RWPE2 (cell line): Measurements from ENCODE around the gene SEPTIN5.

Experiments
- ATAC-seq: fragments of 200-7000 bp; cut with Tn5 transposase; 3 replicates; pipeline ENCODE4 v1.9.1; 2021; ENCODE audit warnings: low read depth
- DNase-seq: peaks from one replicate; pipeline ENCODE4 v3.0.0-alpha.2; 2020; ENCODE audit warnings: low spot score
- H3K27ac ChIP-seq: fragments of 450-650 bp; 2 replicates; pipeline ENCODE4 v1.5.1; 2017; ENCODE audit warnings: mild to moderate bottlenecking; ENCODE audit not compliant: poor library complexity, severe bottlenecking
- H3K27me3 ChIP-seq: fragments of 250-450 bp; sonication (Bioruptor Pico); 2 replicates; pipeline ENCODE4 v1.5.1; 2021; ENCODE audit warnings: mild to moderate bottlenecking, moderate library complexity; ENCODE audit not compliant: insufficient read depth, poor library complexity, severe bottlenecking
- H3K36me3 ChIP-seq: fragments of 250-450 bp; sonication (Bioruptor Pico); 2 replicates; pipeline ENCODE4 v1.5.1; 2020; ENCODE audit warnings: low read depth, mild to moderate bottlenecking, moderate library complexity
- H3K4me1 ChIP-seq: fragments of 250-450 bp; sonication (Bioruptor Pico); 2 replicates; pipeline ENCODE4 v1.5.1; 2021; ENCODE audit warnings: mild to moderate bottlenecking, moderate library complexity; ENCODE audit not compliant: insufficient read depth, poor library complexity, severe bottlenecking
- H3K4me3 ChIP-seq: fragments of 250-450 bp; sonication (Bioruptor Pico); 2 replicates; pipeline ENCODE4 v1.5.1; 2021; ENCODE audit warnings: mild to moderate bottlenecking, moderate library complexity; ENCODE audit not compliant: severe bottlenecking
- H3K9me3 ChIP-seq: fragments of 250-450 bp; sonication (Bioruptor Pico); 2 replicates; pipeline ENCODE4 v1.5.1; 2021; ENCODE audit warnings: mild to moderate bottlenecking, moderate library complexity; ENCODE audit not compliant: severe bottlenecking
- TF ChIP-seq, protein P1 (sequence below): fragments of 450-650 bp; IDR thresholded peaks from one replicate; pipeline ENCODE4 v1.5.1; 2017; ENCODE audit warnings: mild to moderate bottlenecking, moderate library complexity; ENCODE audit not compliant: poor library complexity, severe bottlenecking

The SEPTIN5 gene

DNA sequence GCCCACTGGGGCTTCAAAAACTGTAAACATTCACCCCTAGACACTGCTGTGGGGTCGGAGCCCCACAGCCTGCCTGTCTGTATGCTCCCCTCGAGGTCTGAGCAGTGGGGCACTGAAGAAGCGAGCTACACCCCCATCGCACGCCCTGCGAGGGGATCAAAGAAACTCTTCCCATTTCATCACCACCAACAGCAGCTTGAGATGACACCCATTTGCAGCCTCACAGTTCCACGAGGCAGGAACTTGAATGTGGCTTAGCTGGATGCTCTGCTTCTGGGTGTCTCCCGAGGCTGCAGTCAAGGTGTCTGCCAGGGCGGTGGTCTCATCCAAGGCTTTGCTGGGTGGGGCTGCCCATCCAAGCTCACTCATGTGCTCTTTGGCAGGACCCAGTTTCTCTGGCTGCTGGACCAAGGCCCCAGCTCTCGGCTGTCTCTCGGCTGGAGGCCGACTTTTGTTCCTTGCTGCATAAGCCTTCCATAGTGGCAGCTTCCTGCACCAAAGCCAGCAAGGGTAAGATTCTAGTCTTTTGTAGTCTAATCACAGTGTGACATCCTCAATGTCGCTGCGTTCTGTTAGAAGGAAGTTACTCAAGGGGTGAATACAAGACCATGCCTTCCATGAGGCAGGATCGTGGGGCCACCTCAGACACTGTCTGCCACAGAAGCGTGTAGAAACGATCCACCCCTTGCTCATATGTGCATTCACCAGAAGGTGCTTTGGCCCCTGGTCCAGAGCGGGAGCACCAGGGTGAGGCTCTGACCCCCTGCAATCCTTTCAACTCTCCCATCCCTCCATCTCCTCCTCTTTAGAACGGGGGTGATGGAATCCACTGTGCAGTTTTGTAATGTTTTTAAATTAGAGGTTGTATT is 46.2 kb upstream of the SEPTIN5 start:
- DNase-seq, result no peak

DNA sequence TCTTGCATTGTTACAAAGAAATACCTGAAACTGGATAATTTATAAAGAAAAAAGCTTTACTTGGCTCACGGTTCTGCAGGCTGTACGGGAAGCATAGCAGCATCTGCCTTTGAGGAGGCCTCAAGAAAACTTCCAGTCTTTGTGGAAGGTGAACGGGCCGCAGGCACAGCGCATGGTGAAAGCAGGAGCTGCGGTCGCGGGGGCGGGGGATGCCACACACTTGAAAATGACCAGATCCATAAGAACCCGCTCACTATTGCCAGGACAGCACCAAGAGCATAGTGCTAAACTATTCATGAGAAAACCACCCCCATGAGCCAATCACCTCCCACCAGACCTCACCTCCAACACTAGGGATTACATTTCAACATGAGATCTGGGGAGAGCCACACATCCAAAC is 45.6 kb upstream of the SEPTIN5 start:
- no peaks in the 10 kb centered on the region for H3K4me1 ChIP-seq
- ATAC-seq (no peak), DNase-seq (no peak)
- TF ChIP-seq, protein P1, sequence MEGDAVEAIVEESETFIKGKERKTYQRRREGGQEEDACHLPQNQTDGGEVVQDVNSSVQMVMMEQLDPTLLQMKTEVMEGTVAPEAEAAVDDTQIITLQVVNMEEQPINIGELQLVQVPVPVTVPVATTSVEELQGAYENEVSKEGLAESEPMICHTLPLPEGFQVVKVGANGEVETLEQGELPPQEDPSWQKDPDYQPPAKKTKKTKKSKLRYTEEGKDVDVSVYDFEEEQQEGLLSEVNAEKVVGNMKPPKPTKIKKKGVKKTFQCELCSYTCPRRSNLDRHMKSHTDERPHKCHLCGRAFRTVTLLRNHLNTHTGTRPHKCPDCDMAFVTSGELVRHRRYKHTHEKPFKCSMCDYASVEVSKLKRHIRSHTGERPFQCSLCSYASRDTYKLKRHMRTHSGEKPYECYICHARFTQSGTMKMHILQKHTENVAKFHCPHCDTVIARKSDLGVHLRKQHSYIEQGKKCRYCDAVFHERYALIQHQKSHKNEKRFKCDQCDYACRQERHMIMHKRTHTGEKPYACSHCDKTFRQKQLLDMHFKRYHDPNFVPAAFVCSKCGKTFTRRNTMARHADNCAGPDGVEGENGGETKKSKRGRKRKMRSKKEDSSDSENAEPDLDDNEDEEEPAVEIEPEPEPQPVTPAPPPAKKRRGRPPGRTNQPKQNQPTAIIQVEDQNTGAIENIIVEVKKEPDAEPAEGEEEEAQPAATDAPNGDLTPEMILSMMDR, result no peak
- H3K27me3 ChIP-seq, result no peaks in the 10 kb centered on the region
- H3K9me3 ChIP-seq, result no peaks in the 10 kb centered on the region
- H3K27ac ChIP-seq, result no peak overlapping the region
- H3K4me3 ChIP-seq, result no peak overlapping the region
- no peaks in the 10 kb centered on the region for H3K36me3 ChIP-seq

More for the DNA sequence above, 46.2 kb upstream of the SEPTIN5 start:
- H3K27me3 ChIP-seq, result no peaks in the 10 kb centered on the region
- H3K27ac ChIP-seq, result no peak overlapping the region
- H3K4me1 ChIP-seq, result peaks cover 4% of the 10 kb centered on the region
- no peaks in the 10 kb centered on the region for H3K9me3 ChIP-seq
- TF ChIP-seq, protein P1, result no peak
- no peak for ATAC-seq
- H3K4me3 ChIP-seq, result no peak overlapping the region
- H3K36me3 ChIP-seq, result no peaks in the 10 kb centered on the region

DNA sequence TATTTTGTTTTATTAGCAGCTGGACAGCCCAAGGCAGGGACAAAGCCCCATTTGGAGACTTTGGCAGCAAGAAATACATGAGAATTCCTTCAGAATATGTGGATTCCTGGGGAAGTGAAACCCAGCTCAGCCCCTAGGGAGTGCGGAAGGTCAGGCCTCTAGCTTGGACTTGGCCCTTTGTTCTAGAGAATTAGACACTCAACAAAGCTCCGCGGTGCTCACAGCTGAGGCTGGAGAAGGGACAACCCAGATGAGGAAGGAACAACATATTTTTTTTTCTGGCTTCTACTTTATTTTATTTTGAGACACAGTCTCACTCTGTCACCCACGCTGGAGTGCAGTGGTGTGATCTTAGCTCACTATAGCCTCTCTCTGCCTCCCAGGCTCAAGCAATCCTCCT is 44.7 kb upstream of the SEPTIN5 start:
- Histone ChIP-seq H3K36me3 (no peaks in the 10 kb centered on the region), H3K4me3 (no peak overlapping the region), H3K4me1 (no peaks in the 10 kb centered on the region), H3K9me3 (no peaks in the 10 kb centered on the region), H3K27ac (no peak overlapping the region), H3K27me3 (no peaks in the 10 kb centered on the region)
- TF ChIP-seq, protein P1, result no peak
- ATAC-seq (no peak), DNase-seq (no peak)

DNA sequence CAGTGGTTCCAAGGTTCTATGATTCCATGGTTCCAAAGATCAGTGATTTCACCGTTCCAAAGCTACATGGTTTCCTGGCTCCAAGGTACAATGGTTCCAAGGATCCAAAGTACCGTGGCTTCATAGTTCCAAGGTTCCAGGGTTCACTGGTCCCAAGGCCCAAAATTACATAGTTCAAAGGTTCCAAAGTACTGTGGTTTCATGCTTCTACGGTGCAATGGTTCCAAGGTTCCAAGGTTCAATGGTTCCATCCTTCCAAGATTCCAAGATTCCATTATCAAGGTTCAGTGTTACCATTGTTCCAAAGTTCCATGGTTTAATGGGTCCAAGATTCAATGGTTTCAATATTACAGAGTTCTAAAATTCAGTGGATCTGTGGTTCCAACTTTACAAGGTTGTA is 43.0 kb upstream of the SEPTIN5 start:
- Histone ChIP-seq H3K27me3 (no peaks in the 10 kb centered on the region), H3K4me1 (no peaks in the 10 kb centered on the region), H3K9me3 (no peaks in the 10 kb centered on the region), H3K27ac (no peak overlapping the region), H3K36me3 (no peaks in the 10 kb centered on the region), H3K4me3 (no peak overlapping the region)
- ATAC-seq (no peak), DNase-seq (no peak)
- TF ChIP-seq, protein P1, result no peak
